Forelimb muscle (tissue), 1 donor: ENCODE results near the gene FEZ2. TPM values are rescaled to one million over a fixed set of nuclear protein-coding genes. Genes with fewer than 3 reads are reported as not detected.

Experiments used
- DNase-seq: peaks from one replicate; pipeline ENCODE4 v3.0.0-alpha.2; 2013; ENCODE audit warnings: low read depth
- polyA plus RNA-seq: library from polyadenylated mRNA; unstranded; fragments of 120-200 nt; gene quantifications from one replicate; pipeline ENCODE4 v1.2.1, GENCODE V29; 2013; ENCODE audit not compliant: insufficient read length

FEZ2 gene
- polyA plus RNA-seq, 1 donor, result 88.9 TPM

- DNase-seq, result no peak
Observed at GRCh38 chr2:36530178-36530982, 67.6 kb downstream of the FEZ2 start.

GRCh38 chr2:36528766-36529392 lies 69.1 kb downstream of the FEZ2 start:
- no peak for DNase-seq

GRCh38 chr2:36528274-36528673 lies 69.7 kb downstream of the FEZ2 start:
- no peak for DNase-seq

- DNase-seq, result no peak
Observed at GRCh38 chr2:36526226-36526625, 71.7 kb downstream of the FEZ2 start.

- no peak for DNase-seq
Observed at GRCh38 chr2:36525245-36525644, 72.7 kb downstream of the FEZ2 start.

GRCh38 chr2:36523153-36523552 lies 74.8 kb downstream of the FEZ2 start:
- DNase-seq, result no peak

- no peak for DNase-seq
Observed at GRCh38 chr2:36520431-36520830, 77.5 kb downstream of the FEZ2 start.

- no peak for DNase-seq
Observed at GRCh38 chr2:36516136-36516870, 81.7 kb downstream of the FEZ2 start.

GRCh38 chr2:36515538-36515937 lies 82.4 kb downstream of the FEZ2 start:
- DNase-seq, result no peak

GRCh38 chr2:36513661-36514060 lies 84.3 kb downstream of the FEZ2 start:
- no peak for DNase-seq

- no peak for DNase-seq
Observed at GRCh38 chr2:36512705-36513104, 85.3 kb downstream of the FEZ2 start.

- no peak for DNase-seq
Observed at GRCh38 chr2:36511858-36512603, 85.9 kb downstream of the FEZ2 start.

GRCh38 chr2:36509075-36509474 lies 88.9 kb downstream of the FEZ2 start:
- no peak for DNase-seq

GRCh38 chr2:36507408-36507812 lies 90.6 kb downstream of the FEZ2 start:
- no peak for DNase-seq

Other genes with a start within 250 kb of the FEZ2 start
- 15.7 TPM for gene CRIM1, start 242.4 kb downstream of the FEZ2 start, polyA plus RNA-seq
- 4.5 TPM for gene VIT, start 98.5 kb upstream of the FEZ2 start, polyA plus RNA-seq